Prostate gland (tissue), 2 donors: ENCODE data around the gene GXYLT1.

Experiments
- CTCF ChIP-seq, 4 experiments: fragments of 200-600 bp in 2 of 4; fragments of 450-650 bp in 2 of 4; sonication (generic) in 2 of 4; IDR thresholded peaks; 1 replicate in 3 of 4; 2 replicates in 1 of 4; pipeline ENCODE4 v1.5.1; 2016 to 2019; ENCODE audit warnings: antibody characterized with exemption in 4 of 4, mild to moderate bottlenecking in 2 of 4, moderate library complexity in 2 of 4
- POLR2A ChIP-seq: fragments of 450-650 bp; IDR thresholded peaks from one replicate; pipeline ENCODE4 v1.6.1; 2016; ENCODE audit warnings: antibody characterized with exemption, mild to moderate bottlenecking
- POLR2AphosphoS5 ChIP-seq: sonication (generic); formaldehyde crosslinking; IDR thresholded peaks from one replicate; pipeline ENCODE4 v1.6.1; 2017; ENCODE audit warnings: antibody characterized with exemption

- TF ChIP-seq CTCF (IDR thresholded peaks at IDR 0.05), result no peak
- TF ChIP-seq POLR2A, result no peak
- no peak for TF ChIP-seq POLR2AphosphoS5
Observed at GRCh38 chr12:42125388-42125767, 19.3 kb downstream of the GXYLT1 start.
